GM12878 (cell line): Measurements from ENCODE around the gene TYRP1. TPM values are rescaled to one million over a fixed set of nuclear protein-coding genes. Genes with fewer than 3 reads are reported as not detected.

ENCODE experiments used
- ATAC-seq: fragments of 200-7000 bp; cut with Tn5 transposase; 3 replicates; pipeline ENCODE4 v1.9.1; 2020; ENCODE audit warnings: mild to moderate bottlenecking, moderate library complexity
- BruUV-seq: library from RNA; stranded (reverse); fragments of 400-500 nt; replicated peaks from 2 replicates; lab custom pipeline; 2021; lab: Mats Ljungman, UMichigan
- CTCF ChIA-PET: fragments of 300-600 bp; sonication (Branson Sonifier 250); formaldehyde crosslinking; extraction: SDS; loops from one replicate; lab custom pipeline; 2021; ENCODE audit warnings: inconsistent platforms; lab: Yijun Ruan, JAX
- POLR2A ChIA-PET: fragments of 350-600 bp; formaldehyde crosslinking; extraction: SDS; loops from one replicate; lab custom pipeline; 2021; ENCODE audit warnings: inconsistent platforms; lab: Charles Lee
- RAD21 ChIA-PET: fragments of 300-600 bp; sonication (Branson Sonifier 250); formaldehyde crosslinking; loops from one replicate; lab custom pipeline; 2023; ENCODE audit warnings: antibody characterized with exemption; ENCODE audit not compliant: unreplicated experiment; lab: Charles Lee
- SMC1A ChIA-PET: fragments of 300-600 bp; sonication (Branson Sonifier 250); formaldehyde crosslinking; loops from one replicate; lab custom pipeline; 2023; ENCODE audit not compliant: unreplicated experiment, uncharacterized antibody; lab: Charles Lee
- DNase-seq: peaks from one replicate; pipeline ENCODE4 v3.0.0-alpha.2; 2011; ENCODE audit warnings: low read depth, low spot score
- FAIRE-seq: peaks from 3 replicates; lab custom pipeline; 2011; peaks lifted over from hg19 to GRCh38; lab: Jason Lieb, UNC
- H2AFZ ChIP-seq: 2 replicates; pipeline ENCODE4 v1.6.0; 2011; ENCODE audit warnings: low read depth, low read length, control low read depth; ENCODE audit not compliant: control insufficient read depth
- H3K27ac ChIP-seq: 2 replicates; pipeline ENCODE4 v1.5.1; 2011; ENCODE audit warnings: control low read depth; ENCODE audit not compliant: control insufficient read depth, insufficient read depth
- H3K27me3 ChIP-seq, 2 experiments: replicated peaks in 1 of 2; 2 replicates each; pipeline versions ENCODE4 v1.6.0 to v1.6.1; 2011; ENCODE audit warnings: low read length in 1 of 2; ENCODE audit not compliant: control insufficient read depth in 2 of 2, insufficient read depth in 2 of 2
- H3K36me3 ChIP-seq, 2 experiments: 2 replicates each; pipeline ENCODE4 v1.5.1; 2011; ENCODE audit warnings: low read length in 1 of 2; ENCODE audit not compliant: control insufficient read depth in 2 of 2, insufficient read depth in 2 of 2
- H3K4me1 ChIP-seq: 2 replicates; pipeline ENCODE4 v1.6.1; 2011; ENCODE audit warnings: mild to moderate bottlenecking, low read length, moderate library complexity, mixed read lengths; ENCODE audit not compliant: control insufficient read depth, insufficient read depth
- H3K4me2 ChIP-seq: 2 replicates; pipeline ENCODE4 v1.6.0; 2011; ENCODE audit warnings: control low read depth; ENCODE audit not compliant: control insufficient read depth, insufficient read depth
- H3K4me3 ChIP-seq: fragments of 200-600 bp; sonication (generic); 2 replicates; pipeline ENCODE4 v1.5.1; 2016
- H3K79me2 ChIP-seq: 2 replicates; pipeline ENCODE4 v1.6.0; 2011; ENCODE audit warnings: low read length; ENCODE audit not compliant: control insufficient read depth, insufficient read depth
- H3K9ac ChIP-seq: 2 replicates; pipeline ENCODE4 v1.8.0; 2011; ENCODE audit warnings: low read length, control low read depth, mixed read lengths; ENCODE audit not compliant: control insufficient read depth, insufficient read depth
- H3K9me3 ChIP-seq: replicated peaks from 3 replicates; pipeline ENCODE4 v1.5.1; 2011; ENCODE audit warnings: mild to moderate bottlenecking, low read length; ENCODE audit not compliant: control insufficient read depth, insufficient read depth
- H4K20me1 ChIP-seq: 2 replicates; pipeline ENCODE4 v1.6.0; 2011; ENCODE audit not compliant: control insufficient read depth, insufficient read depth
- MAX ChIP-seq: IDR thresholded peaks from 2 replicates; pipeline ENCODE4 v1.6.1; 2012; ENCODE audit warnings: low read depth, low read length, improper control_type of control experiment
- WGBS: methylation state at CpG from one replicate; pipeline ENCODE4 v1.1.6; 2016; ENCODE audit warnings: low lambda C conversion rate; ENCODE audit not compliant: insufficient replicate concordance, insufficient coverage; ENCODE audit errors: missing lambda C conversion rate; 5-methylcytosine and 5-hydroxymethylcytosine counted together
- in situ Hi-C: fragments of 300-500 bp; cut with MboI; formaldehyde crosslinking; loops from 9 replicates; pipeline ENCODE4 v1.14.3; 2018; ENCODE audit warnings: mixed read lengths
- intact Hi-C: fragments of 100-400 bp; cut with micrococcal nuclease; formaldehyde crosslinking; loops from one replicate; pipeline ENCODE4 v1.14.2; 2022; ENCODE audit not compliant: unreplicated experiment
- polyA plus RNA-seq, 11 experiments: library from polyadenylated mRNA; depleted of rRNA in 4 of 11; unstranded in 6 of 11; stranded (reverse) in 5 of 11; fragments of >200 nt; fragmentation: Nextera tagmentation in 4 of 11; fragmentation: Illumina TruSeq in 1 of 11; extraction: Ambion mirVana in 4 of 11; extraction: Trizol in 1 of 11; gene quantifications; 1 replicate in 1 of 11; 2 replicates in 10 of 11; pipeline versions ENCODE4 v1.2.1 to v1.2.3, GENCODE V29; 2011 to 2016; ENCODE audit warnings: inconsistent platforms in 2 of 11, missing spikeins in 2 of 11, low read depth in 1 of 11
- total RNA-seq, 4 experiments: library from RNA; depleted of rRNA in 3 of 4; stranded (reverse); fragments of >200 nt in 3 of 4; fragmentation: Illumina TruSeq in 1 of 4; extraction: Trizol in 1 of 4; gene quantifications; 2 replicates each; pipeline versions ENCODE4 v1.2.1 to v1.2.3, GENCODE V29; 2013 to 2021
- TF ChIP-seq, protein P1 (sequence below): fragments of 450-650 bp; formaldehyde crosslinking; IDR thresholded peaks from 2 replicates; pipeline ENCODE4 v1.4.0; 2022; ENCODE audit warnings: mild to moderate bottlenecking, moderate library complexity

The TYRP1 gene
- total and polyA plus RNA-seq, 10 of the 15 experiments (the other 5 are each of a cell fraction or from before 2014, with no cell fraction given): 0.01 TPM; not detected in 9

DNA sequence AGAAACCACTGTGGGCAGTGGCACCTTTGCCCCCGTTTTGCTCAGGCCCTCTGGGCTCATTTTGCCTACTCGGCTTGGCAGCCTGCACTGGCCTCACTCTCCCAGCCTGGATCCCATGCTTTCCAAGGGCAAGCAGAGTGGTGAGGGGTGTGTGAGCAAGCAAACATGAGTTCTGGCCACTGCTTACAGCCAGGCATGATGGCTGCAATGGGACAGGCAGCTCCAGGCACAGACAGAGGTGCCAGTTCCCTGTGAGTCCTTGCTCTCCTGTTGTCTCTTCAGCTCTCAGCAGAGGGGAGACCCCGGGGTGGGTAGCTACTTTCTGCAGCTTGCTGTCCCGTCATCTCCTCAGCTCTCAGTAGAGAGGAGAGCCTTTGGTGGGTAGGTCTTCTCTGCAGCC is 35.2 kb upstream of the TYRP1 start (continued):
- TF ChIP-seq MAX: no peak
- TF ChIP-seq, all 136 proteins: peak for 0

GRCh38 chr9:12658531-12659209 is 34.5 kb upstream of the TYRP1 start:
- no peaks in the 10 kb centered on the region for H3K36me3 ChIP-seq
- DNase-seq (no peak), FAIRE-seq (no peak), ATAC-seq (no peak)
- no peak overlapping the region for H3K4me3 ChIP-seq
- ChIA-PET SMC1A (no interaction called here), POLR2A (no interaction called here), CTCF (no interaction called here), RAD21 (no interaction called here)
- H3K27me3 ChIP-seq: no peaks in the 10 kb centered on the region
- TF ChIP-seq, protein P1, sequence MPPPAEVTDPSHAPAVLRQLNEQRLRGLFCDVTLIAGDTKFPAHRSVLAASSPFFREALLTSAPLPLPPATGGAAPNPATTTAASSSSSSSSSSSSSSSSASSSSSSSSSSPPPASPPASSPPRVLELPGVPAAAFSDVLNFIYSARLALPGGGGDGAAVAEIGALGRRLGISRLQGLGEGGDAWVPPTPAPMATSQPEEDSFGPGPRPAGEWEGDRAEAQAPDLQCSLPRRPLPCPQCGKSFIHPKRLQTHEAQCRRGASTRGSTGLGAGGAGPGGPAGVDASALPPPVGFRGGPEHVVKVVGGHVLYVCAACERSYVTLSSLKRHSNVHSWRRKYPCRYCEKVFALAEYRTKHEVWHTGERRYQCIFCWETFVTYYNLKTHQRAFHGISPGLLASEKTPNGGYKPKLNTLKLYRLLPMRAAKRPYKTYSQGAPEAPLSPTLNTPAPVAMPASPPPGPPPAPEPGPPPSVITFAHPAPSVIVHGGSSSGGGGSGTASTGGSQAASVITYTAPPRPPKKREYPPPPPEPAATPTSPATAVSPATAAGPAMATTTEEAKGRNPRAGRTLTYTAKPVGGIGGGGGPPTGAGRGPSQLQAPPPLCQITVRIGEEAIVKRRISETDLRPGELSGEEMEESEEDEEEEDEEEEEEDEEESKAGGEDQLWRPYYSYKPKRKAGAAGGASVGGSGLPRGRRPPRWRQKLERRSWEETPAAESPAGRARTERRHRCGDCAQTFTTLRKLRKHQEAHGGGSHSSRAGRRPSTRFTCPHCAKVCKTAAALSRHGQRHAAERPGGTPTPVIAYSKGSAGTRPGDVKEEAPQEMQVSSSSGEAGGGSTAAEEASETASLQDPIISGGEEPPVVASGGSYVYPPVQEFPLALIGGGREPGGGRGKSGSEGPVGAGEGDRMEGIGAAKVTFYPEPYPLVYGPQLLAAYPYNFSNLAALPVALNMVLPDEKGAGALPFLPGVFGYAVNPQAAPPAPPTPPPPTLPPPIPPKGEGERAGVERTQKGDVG (CRISPR knock-in tag): no peak
- H3K79me2 ChIP-seq: no peaks in the 10 kb centered on the region
- no peak overlapping the region for H3K4me2 ChIP-seq
- BruUV-seq: no TSS peak
- intact Hi-C loops: no loop called here
- H3K4me1 ChIP-seq: no peaks in the 10 kb centered on the region
- in situ Hi-C loops: no loop called here
- no peaks in the 10 kb centered on the region for H4K20me1 ChIP-seq
- H3K9ac ChIP-seq: no peak overlapping the region
- no peaks in the 10 kb centered on the region for H3K9me3 ChIP-seq
- no peak overlapping the region for H3K27ac ChIP-seq
- 9% methylated on average over 10 of the region's 10 CpGs for WGBS
- no peak overlapping the region for H2AFZ ChIP-seq
